HG02763 (cell line): ENCODE data around the gene NUDT4B.
A peak's percentile ranks its signal among the peaks of the same experiment; 100 is the strongest.
"Not testable (repeated sequence)": the region's sequence is repeated elsewhere in the genome, so short reads cannot be mapped to it uniquely, and the experiment has no call there.

Experiments used
- ATAC-seq: cut with Tn5 transposase; IDR thresholded peaks from one replicate; pipeline ENCODE4 v1.9.1; 2021; ENCODE audit warnings: mild to moderate bottlenecking, moderate library complexity; ENCODE audit not compliant: unreplicated experiment

Gene NUDT4B

DNA sequence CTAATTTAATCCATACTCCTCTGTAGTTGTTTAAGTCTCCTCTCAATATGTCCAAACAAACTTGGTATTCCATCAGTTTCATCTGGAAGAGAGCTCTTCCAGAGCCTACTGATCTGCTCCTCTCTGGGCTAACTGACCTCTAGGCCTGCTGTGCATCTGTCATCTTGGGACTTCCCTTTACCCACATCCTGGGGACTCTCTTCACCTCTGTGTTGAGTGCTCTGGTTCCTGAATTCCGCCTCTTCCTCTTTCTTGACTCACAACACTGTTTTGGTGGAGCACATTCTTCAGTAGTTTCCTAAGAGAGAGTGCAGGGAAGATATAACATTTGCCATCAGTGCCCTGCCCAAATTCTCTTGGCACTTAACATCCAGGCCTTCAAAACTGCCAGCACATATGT is 13.0 kb upstream of the NUDT4B start:
- ATAC-seq: not testable (repeated sequence)

- ATAC-seq: not testable (repeated sequence)
Measured at GRCh38 chr1:148738667-148739066, 9.9 kb upstream of the NUDT4B start.

- not testable (repeated sequence) for ATAC-seq
Measured at GRCh38 chr1:148743200-148743599, 5.4 kb upstream of the NUDT4B start.

DNA sequence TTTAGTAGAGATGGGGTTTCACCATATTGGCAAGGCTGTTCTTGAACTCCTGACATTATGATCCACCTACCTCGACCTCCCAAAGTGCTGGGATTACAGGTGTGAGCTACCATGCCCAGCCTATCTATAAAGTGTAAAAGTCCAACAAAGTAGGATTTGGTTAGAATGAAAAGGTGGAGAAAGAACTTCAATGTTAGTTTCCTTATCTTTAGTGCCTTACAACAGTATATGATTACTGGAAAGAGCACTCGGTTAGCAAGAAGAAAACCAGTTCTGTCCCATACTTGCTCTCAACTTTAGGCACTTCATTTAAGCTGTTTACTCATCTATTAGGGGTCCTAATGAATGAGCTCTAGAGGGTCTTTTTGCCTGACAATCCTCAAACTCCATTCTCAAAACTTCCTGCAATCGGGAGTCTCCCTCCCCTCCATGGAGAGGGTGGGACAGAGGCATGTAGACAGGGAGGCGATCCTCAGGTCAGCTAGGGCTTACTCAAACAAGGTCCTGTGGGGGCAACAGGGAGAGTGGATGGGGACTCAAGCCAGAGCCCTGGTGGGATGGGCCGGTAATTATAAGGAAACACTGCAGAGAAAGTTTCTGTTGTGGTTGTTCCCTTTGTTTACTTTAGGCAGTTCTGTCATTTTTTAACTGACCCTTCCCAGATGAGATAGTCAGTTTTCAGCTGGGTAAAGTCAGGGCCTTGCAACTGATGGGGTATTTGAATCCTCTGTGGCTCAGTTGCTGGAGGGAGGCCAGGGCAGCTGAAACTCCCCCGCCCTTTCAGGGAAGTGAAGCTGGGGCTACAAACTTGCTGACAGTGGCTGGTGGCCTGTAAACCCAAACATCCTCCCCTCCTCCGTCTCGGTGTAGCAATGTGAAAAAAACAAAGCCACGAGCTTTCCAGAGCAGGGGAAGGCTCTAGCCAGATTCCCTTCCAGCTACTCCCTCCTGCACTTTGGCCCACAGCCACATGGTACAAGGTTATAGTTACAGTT is 4.6 kb upstream of the NUDT4B start:
- ATAC-seq: peak; percentile 64

DNA sequence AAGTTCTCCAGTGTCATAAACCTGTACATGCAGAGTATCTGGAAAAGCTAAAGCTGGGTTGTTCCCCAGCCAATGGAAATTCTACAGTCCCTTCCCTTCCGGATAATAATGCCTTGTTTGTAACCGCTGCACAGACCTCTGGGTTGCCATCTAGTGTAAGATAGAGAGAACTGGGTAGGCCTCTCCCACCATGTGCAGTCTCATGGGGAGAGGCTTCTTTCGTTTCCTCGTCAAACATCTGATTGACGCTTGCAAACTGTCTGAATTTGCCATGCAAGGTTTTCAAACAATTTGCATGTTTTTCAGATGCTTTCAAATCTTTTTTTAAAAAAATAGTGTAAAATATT is 734 bp downstream of the NUDT4B start:
- ATAC-seq: peak; percentile 85

DNA sequence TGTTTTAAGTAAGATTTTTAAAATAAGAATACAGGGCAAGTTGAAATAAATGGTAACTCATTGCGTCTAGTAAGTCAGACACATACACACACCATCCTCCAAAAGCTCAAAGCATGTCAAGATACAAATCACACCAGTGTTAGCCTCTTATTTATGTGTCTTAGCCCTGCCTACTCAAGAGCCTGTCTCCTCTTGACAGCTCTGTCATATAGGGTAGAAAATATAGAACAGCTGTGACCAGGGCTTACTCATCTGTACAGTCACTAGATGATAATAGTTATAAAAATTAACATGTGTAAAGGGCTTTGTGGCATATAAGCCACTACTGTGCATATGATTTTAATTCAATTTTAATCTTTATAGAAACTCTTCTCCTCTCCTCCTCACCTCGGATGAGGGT is 7.7 kb downstream of the NUDT4B start:
- not testable (repeated sequence) for ATAC-seq

DNA sequence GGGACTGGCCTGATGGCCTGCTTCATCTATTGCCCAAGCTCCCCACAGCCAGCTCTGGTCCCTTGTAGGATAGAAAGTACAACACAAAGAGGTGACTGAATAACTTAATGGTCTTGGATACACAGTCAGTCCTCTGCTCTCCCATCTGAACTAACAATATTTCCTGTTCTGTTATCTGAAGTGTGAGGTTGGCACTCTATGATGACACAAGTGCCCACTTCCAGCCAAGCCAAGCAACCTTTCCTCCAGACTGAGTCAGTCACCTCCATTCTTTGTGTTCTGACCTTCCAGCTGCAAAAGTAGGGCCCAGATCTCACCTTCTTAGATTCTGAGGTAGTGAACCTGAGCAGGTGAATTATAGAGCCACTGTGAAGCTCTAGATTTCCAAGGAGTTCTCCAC is 8.9 kb downstream of the NUDT4B start:
- not testable (repeated sequence) for ATAC-seq

DNA sequence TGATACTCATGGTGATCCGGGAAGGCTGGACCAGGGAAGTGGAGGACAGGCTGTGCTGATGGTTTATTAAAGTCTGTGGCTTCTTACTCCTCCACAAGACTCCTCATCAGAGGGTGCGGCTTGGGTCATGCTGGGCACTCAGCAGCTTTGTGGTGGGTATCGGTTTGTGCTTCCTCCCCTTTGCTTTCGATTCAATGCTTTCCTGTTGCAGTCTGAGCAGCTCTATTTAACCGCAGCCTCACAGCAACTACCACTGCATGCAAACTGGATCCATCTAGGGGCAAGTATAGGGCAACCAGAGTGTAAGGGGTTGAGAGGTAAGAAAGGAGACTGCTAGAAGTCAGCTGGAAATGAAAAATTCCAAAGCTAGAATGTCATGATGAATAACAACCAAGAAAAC is 9.8 kb downstream of the NUDT4B start:
- peak; percentile 97 for ATAC-seq

GRCh38 chr1:148758925-148759324 is 10.4 kb downstream of the NUDT4B start:
- not testable (repeated sequence) for ATAC-seq

DNA sequence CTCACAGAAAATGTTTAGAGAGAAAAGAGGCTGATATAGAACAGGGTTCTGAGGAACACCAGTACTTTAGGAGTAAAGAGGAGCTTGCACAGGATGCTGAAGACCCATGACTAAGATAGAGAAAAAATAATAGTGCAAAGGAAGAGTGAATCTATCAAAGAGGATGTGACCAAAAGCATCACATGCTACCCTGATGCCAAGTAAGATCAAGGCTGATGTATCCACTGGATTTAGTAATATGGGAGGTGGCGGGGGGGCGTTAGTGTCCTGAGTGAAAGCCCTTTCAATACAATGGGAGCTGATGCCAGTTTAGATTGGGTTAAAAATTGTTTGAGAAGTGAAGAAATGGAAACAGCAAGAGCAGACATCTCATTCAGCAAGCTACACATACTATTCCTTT is 11.2 kb downstream of the NUDT4B start:
- ATAC-seq: not testable (repeated sequence)

GRCh38 chr1:148760206-148760605 is 11.6 kb downstream of the NUDT4B start:
- ATAC-seq: not testable (repeated sequence)

DNA sequence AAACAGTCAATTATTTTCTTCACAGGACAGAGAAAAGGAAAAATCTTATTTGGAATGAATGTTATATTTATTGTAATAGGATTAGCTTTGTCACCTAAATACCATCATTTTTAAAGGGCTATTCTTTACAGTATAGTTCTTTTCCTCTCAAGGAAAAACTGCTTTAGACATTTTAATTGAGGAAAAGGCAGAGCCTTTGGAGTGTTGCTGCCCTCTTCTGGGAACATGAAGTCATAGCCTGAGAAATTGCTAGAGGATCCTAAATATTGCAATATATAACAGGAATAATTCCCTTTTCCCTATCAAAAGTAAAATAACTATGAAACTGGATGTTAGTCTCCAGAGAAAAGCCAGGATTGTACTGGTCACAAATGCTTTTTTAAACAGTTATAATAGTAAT is 12.8 kb downstream of the NUDT4B start:
- ATAC-seq: not testable (repeated sequence)

- not testable (repeated sequence) for ATAC-seq
Measured at GRCh38 chr1:148765238-148766019, 16.9 kb downstream of the NUDT4B start.

- ATAC-seq: not testable (repeated sequence)
Measured at GRCh38 chr1:148768541-148768940, 20.0 kb downstream of the NUDT4B start.

DNA sequence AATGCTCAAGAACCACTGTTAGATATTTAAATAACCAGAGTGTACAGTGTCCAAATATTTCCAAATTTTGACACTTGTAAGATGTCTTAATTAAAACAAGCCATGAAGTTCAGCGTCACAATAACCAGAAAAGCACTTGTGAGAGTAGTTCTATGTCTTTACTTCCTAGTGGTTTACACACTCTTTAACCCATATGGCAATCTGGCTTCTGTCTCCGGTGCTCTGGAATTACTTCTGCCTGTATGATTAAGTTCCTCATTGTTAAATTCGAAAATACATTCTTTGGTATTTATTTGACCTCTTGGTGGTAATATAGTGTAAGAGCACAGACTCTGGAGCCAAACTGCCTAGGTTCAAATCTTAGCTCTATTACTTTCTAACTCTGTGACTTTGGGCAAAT is 20.9 kb downstream of the NUDT4B start:
- ATAC-seq: not testable (repeated sequence)

DNA sequence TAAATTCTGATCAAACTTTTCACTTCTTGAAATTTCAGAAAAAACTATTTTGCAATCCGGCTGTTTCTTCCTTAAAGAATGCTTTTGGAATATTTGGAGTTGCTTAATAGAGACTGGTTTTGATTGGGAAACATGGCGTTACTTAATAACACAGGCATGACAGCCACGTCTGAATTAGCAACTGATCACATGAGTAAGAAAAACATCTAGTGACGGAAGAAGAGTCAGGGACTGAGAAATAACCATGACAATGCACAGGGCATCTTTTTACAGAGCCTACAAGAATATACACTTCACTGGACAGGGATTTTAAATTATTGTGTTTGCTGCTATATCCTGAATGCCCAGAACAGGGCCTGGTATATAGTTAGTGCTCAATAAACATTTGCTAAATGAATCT is 25.1 kb downstream of the NUDT4B start:
- not testable (repeated sequence) for ATAC-seq

- not testable (repeated sequence) for ATAC-seq
Measured at GRCh38 chr1:148774102-148774501, 25.5 kb downstream of the NUDT4B start.

DNA sequence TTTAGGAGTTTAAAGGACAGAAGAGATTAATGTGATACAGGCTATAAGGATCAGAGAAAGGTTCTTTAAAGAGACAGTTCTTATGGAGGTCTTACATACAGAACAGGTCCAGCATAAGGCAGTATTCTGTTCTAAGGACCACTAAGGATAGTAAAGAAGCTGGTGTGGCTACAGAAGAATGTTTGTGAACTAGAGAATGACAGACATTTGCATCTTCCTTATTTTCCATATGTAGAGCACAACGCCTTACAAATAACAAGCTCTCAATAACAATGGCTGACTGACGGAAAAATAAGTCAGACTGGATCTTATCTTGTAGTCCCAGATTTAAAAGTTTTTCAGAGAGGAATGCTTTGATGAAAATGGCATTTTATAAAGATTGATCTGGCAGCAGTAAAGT is 26.7 kb downstream of the NUDT4B start:
- ATAC-seq: not testable (repeated sequence)

GRCh38 chr1:148777649-148778048 is 29.1 kb downstream of the NUDT4B start:
- not testable (repeated sequence) for ATAC-seq

DNA sequence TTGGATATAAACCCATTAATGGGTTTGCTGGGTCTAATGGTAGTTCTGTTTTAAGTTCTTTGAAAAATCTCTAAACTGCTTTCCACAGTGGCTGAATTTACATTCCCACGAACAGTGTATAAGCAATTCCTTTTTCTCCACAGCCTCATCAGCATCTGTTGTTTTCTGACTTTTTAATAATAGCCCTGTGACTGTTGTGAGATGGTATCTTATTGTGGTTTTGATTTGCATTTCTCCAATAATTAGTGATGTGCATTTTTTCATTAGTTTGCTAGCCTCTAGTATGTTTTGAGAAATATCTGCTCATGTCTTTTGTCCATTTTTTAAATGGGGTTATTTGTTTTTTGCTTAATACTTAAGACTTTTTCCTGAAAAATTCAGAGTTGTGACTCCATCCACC is 31.8 kb downstream of the NUDT4B start:
- ATAC-seq: not testable (repeated sequence)

DNA sequence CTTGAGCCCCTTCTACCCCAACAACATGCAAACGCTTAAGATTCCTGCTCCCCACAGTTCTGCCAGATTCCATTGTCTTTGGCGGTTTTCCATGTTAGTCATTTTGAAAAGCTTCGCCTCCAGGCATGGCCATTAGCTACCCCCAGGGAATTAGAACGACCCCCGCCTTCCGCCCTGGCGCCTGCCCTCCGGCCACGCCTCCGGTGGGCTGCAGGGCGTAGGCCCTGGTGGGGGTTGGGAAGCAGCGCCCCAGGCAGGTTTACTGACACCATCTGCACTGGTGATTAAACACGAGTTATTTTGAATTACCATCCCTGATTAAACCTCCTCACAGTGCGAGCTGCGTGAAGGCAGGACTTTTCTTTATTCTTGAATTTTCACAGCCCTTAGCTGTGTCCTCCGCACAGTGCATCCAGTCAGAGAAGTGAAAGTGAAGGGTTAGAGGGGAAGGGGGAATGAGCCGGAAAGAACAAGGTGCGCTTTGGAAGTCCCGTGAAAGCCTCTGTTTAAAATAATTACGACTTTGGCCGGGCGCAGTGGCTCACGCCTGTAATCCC is 43.0 kb downstream of the NUDT4B start:
- ATAC-seq: not testable (repeated sequence)
